Fibroblast of lung (primary cell): ENCODE measurements around the gene DAAM1. TPM values are rescaled to one million over a fixed set of nuclear protein-coding genes. Genes with fewer than 3 reads are reported as not detected.

Experiments
- DNase-seq, 2 donors: peaks; one replicate each; pipeline versions ENCODE4 v3.0.0 to v3.0.0-alpha.2; 2010; ENCODE audit warnings: low read depth in 2 of 2
- H2AFZ ChIP-seq: 2 replicates; pipeline ENCODE4 v1.5.1; 2012; ENCODE audit warnings: low read length, control low read depth, inconsistent platforms
- H3K27ac ChIP-seq: 2 replicates; pipeline ENCODE4 v1.5.1; 2011; ENCODE audit warnings: low read length, control low read depth; ENCODE audit not compliant: insufficient read depth
- H3K27me3 ChIP-seq: 2 replicates; pipeline ENCODE4 v1.5.1; 2011; ENCODE audit warnings: mild to moderate bottlenecking, low read length; ENCODE audit not compliant: control insufficient read depth, insufficient read depth
- H3K36me3 ChIP-seq: 2 replicates; pipeline ENCODE4 v1.5.1; 2011; ENCODE audit warnings: low read length; ENCODE audit not compliant: control insufficient read depth, insufficient read depth
- H3K4me1 ChIP-seq: 2 replicates; pipeline ENCODE4 v1.5.1; 2011; ENCODE audit warnings: low read length; ENCODE audit not compliant: control insufficient read depth, insufficient read depth; ENCODE audit errors: extremely low read depth
- H3K4me2 ChIP-seq: 2 replicates; pipeline ENCODE4 v1.5.1; 2011; ENCODE audit warnings: low read length, control low read depth; ENCODE audit not compliant: insufficient read depth; ENCODE audit errors: extremely low read depth
- H3K4me3 ChIP-seq, 4 experiments: fragments of 200-600 bp in 1 of 4; sonication (generic) in 1 of 4; replicated peaks in 1 of 4; 2 replicates each; pipeline ENCODE4 v1.5.1; 2011 to 2016; ENCODE audit warnings: low read length in 4 of 4, low read depth in 3 of 4, mild to moderate bottlenecking in 3 of 4, control low read depth in 2 of 4, inconsistent platforms in 1 of 4, mixed read lengths in 1 of 4; ENCODE audit not compliant: insufficient read depth in 1 of 4; ENCODE audit errors: control extremely low read depth in 1 of 4
- H3K79me2 ChIP-seq: 2 replicates; pipeline ENCODE4 v1.5.1; 2012; ENCODE audit warnings: mild to moderate bottlenecking, low read length, inconsistent platforms; ENCODE audit not compliant: control insufficient read depth, insufficient read depth
- H3K9ac ChIP-seq: 2 replicates; pipeline ENCODE4 v1.5.1; 2011; ENCODE audit warnings: mild to moderate bottlenecking, low read length, control low read depth; ENCODE audit not compliant: insufficient read depth
- H3K9me3 ChIP-seq: 2 replicates; pipeline ENCODE4 v1.5.1; 2012; ENCODE audit warnings: low read depth, low read length; ENCODE audit not compliant: control insufficient read depth, insufficient read depth
- H4K20me1 ChIP-seq: 2 replicates; pipeline ENCODE4 v1.5.1; 2011; ENCODE audit warnings: low read length; ENCODE audit not compliant: control insufficient read depth, insufficient read depth; ENCODE audit errors: extremely low read depth
- CTCF ChIP-seq, 2 donors: IDR thresholded peaks in 1 of 2; conservative IDR thresholded peaks in 1 of 2; 1 replicate in 1 of 2; 2 replicates in 1 of 2; pipeline ENCODE4 v1.5.1; 2011 to 2012; ENCODE audit warnings: low read length in 2 of 2, control low read depth in 1 of 2, inconsistent platforms in 1 of 2, low read depth in 1 of 2, mild to moderate bottlenecking in 1 of 2
- EZH2 ChIP-seq: IDR thresholded peaks from 2 replicates; pipeline ENCODE4 v1.5.1; 2012; ENCODE audit warnings: low read length, control low read depth, mild to moderate bottlenecking; ENCODE audit errors: missing control alignments
- polyA plus RNA-seq, 2 donors: library from polyadenylated mRNA; depleted of rRNA in 1 of 2; stranded (reverse) in 1 of 2; unstranded in 1 of 2; fragments of >200 nt; gene quantifications; 2 replicates each; pipeline ENCODE4 v1.2.1, GENCODE V29; 2011 to 2012; ENCODE audit warnings: missing spikeins in 1 of 2
- total RNA-seq: library from RNA; depleted of rRNA; stranded (reverse); fragments of >200 nt; gene quantifications from 2 replicates; pipeline ENCODE4 v1.2.1, GENCODE V29; 2014

Gene DAAM1
- total and polyA plus RNA-seq, 2 donors (not counting 1 experiment from before 2014, with no cell fraction given) = 15.5 to 36.3 TPM

GRCh38 chr14:59311723-59312122 lies 123.3 kb downstream of the DAAM1 start:
- Histone ChIP-seq H3K4me1 (peaks cover 6% of the 10 kb centered on the region), H3K4me2 (no peak overlapping the region), H4K20me1 (no peaks in the 10 kb centered on the region), H3K79me2 (no peaks in the 10 kb centered on the region), H3K4me3 (no peak overlapping the region), H3K27ac (no peak overlapping the region), H3K36me3 (no peaks in the 10 kb centered on the region), H2AFZ (no peak overlapping the region), H3K9me3 (no peaks in the 10 kb centered on the region), H3K9ac (no peak overlapping the region), H3K27me3 (no peaks in the 10 kb centered on the region)
- no peak for DNase-seq
- no peak for TF ChIP-seq EZH2
- no peak for TF ChIP-seq CTCF (conservative IDR thresholded peaks at IDR 0.05 in 1 of 2, IDR thresholded peaks at IDR 0.05 in 1 of 2; ENCODE audit: low read depth in 1 of 2, low read length in 2 of 2)

GRCh38 chr14:59313144-59313651 lies 124.7 kb downstream of the DAAM1 start:
- TF ChIP-seq EZH2 (no peak), CTCF (conservative IDR thresholded peaks at IDR 0.05 in 1 of 2, IDR thresholded peaks at IDR 0.05 in 1 of 2; ENCODE audit: low read depth in 1 of 2, low read length in 2 of 2) (no peak)
- Histone ChIP-seq H3K4me1 (peaks cover 4% of the 10 kb centered on the region), H3K9me3 (no peaks in the 10 kb centered on the region), H3K27me3 (no peaks in the 10 kb centered on the region), H2AFZ (no peak overlapping the region), H3K27ac (no peak overlapping the region), H3K9ac (no peak overlapping the region), H3K36me3 (no peaks in the 10 kb centered on the region), H3K79me2 (no peaks in the 10 kb centered on the region), H3K4me2 (no peak overlapping the region), H3K4me3 (no peak overlapping the region), H4K20me1 (no peaks in the 10 kb centered on the region)
- no peak for DNase-seq

- Histone ChIP-seq H3K9ac (no peak overlapping the region), H3K27ac (no peak overlapping the region), H3K27me3 (no peaks in the 10 kb centered on the region), H3K9me3 (no peaks in the 10 kb centered on the region), H4K20me1 (no peaks in the 10 kb centered on the region), H2AFZ (no peak overlapping the region), H3K4me2 (no peak overlapping the region), H3K4me1 (no peaks in the 10 kb centered on the region), H3K79me2 (no peaks in the 10 kb centered on the region), H3K4me3 (no peak overlapping the region), H3K36me3 (no peaks in the 10 kb centered on the region)
- TF ChIP-seq EZH2 (no peak), CTCF (conservative IDR thresholded peaks at IDR 0.05 in 1 of 2, IDR thresholded peaks at IDR 0.05 in 1 of 2; ENCODE audit: low read depth in 1 of 2, low read length in 2 of 2) (no peak)
- DNase-seq = no peak
Observed at GRCh38 chr14:59313658-59314608, 125.5 kb downstream of the DAAM1 start.
